ENCODE results near the gene HDAC5. TPM values are rescaled to one million over a fixed set of nuclear protein-coding genes. Genes with fewer than 3 reads are reported as not detected.

The HDAC5 gene
- total RNA-seq, 1 donor from 2014 or later = 51.2 TPM

DNA sequence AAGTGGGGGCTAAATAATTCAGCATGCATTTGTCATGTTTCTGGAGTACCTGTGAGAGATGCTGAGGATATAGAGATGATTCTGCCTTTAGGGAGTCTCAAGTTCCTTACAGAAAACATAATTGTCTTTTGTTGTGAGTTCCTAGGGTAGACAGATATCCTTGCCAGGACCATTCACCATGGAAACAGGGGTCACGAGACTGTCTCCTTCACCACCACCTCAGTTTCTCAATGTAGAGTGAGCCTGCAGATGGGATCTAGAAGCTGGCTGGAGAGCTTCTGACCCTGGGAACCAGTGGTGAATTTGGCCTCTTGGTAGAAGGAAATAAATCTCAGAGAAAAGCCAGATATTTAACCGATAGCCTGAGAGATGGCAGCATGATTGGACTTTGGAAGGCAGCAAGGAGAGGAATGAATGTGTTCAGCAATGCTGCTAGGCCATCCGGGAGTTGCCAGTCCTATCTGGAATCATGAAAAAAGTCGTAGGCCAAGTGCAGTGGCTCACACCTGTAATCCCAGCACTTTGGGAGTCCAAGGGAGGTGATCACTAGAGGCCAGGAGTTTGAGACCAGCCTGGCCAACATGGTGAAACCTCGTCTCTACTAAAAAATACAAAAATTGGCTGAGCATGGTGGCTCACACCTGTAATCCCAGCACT is 7.4 kb upstream of the HDAC5 start:
- no peaks in the 10 kb centered on the region for H3K27me3 Mint-ChIP-seq (ENCODE audit: low read depth)
- no peak for DNase-seq (ENCODE audit: low spot score)
- TF ChIP-seq, protein P1, sequence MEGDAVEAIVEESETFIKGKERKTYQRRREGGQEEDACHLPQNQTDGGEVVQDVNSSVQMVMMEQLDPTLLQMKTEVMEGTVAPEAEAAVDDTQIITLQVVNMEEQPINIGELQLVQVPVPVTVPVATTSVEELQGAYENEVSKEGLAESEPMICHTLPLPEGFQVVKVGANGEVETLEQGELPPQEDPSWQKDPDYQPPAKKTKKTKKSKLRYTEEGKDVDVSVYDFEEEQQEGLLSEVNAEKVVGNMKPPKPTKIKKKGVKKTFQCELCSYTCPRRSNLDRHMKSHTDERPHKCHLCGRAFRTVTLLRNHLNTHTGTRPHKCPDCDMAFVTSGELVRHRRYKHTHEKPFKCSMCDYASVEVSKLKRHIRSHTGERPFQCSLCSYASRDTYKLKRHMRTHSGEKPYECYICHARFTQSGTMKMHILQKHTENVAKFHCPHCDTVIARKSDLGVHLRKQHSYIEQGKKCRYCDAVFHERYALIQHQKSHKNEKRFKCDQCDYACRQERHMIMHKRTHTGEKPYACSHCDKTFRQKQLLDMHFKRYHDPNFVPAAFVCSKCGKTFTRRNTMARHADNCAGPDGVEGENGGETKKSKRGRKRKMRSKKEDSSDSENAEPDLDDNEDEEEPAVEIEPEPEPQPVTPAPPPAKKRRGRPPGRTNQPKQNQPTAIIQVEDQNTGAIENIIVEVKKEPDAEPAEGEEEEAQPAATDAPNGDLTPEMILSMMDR (IDR thresholded peaks at IDR 0.05) = no peak
- no peaks in the 10 kb centered on the region for H3K9me3 Mint-ChIP-seq (ENCODE audit: low read depth)
- no peaks in the 10 kb centered on the region for H3K36me3 Mint-ChIP-seq (ENCODE audit: low read depth)
- no peak overlapping the region for H3K27ac Mint-ChIP-seq (ENCODE audit: unreplicated experiment)
- no peak overlapping the region for H3K4me3 Mint-ChIP-seq (ENCODE audit: unreplicated experiment)
- H3K4me1 Mint-ChIP-seq (ENCODE audit: low read depth) = no peaks in the 10 kb centered on the region

DNA sequence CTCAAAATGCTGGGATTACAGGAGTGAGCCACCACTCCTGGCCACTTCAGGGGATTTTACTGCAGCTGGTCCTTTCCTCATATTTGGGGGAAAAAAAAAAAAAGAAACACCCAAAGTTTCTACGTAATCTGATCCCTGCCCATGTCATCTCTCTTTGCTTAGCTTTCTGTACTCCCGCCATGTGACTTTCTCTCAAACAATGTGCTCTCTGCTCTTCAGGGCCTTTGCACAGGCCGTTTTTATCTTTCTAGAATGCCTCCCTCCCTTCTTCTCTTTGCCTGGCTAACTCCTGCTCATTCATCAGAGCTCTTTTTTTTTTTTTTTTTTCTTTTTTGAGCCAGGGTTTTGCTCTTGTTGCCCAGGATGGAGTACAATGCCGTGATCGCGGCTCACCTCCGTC is 4.9 kb upstream of the HDAC5 start:
- TF ChIP-seq, protein P1 (IDR thresholded peaks at IDR 0.05) = no peak
- no peaks in the 10 kb centered on the region for H3K9me3 Mint-ChIP-seq (ENCODE audit: low read depth)
- no peak for DNase-seq (ENCODE audit: low spot score)
- no peak overlapping the region for H3K27ac Mint-ChIP-seq (ENCODE audit: unreplicated experiment)
- H3K4me3 Mint-ChIP-seq (ENCODE audit: unreplicated experiment) = no peak overlapping the region
- peaks cover 6% of the 10 kb centered on the region for H3K4me1 Mint-ChIP-seq (ENCODE audit: low read depth)
- no peaks in the 10 kb centered on the region for H3K27me3 Mint-ChIP-seq (ENCODE audit: low read depth)
- no peaks in the 10 kb centered on the region for H3K36me3 Mint-ChIP-seq (ENCODE audit: low read depth)

DNA sequence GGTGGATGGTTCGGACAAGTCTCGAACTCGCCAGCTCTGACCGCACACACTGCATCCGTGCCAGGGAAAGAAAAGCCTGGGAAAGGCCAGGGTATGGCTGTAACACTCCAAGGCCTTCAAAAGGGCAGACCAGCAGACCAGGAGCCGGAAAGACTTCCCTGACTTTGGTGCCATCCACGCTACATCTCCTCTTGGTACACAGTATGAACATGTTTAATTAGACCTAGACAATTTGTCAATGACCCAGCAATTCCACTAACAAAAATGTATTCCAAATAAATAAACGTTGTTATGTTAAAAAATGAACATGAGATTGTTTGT is 637 bp upstream of the HDAC5 start:
- TF ChIP-seq, protein P1 (IDR thresholded peaks at IDR 0.05) = peak; percentile 46
- Mint-ChIP-seq H3K9me3 (ENCODE audit: low read depth) (no peaks in the 10 kb centered on the region), H3K4me1 (ENCODE audit: low read depth) (peaks cover 23% of the 10 kb centered on the region), H3K27me3 (ENCODE audit: low read depth) (no peaks in the 10 kb centered on the region), H3K27ac (ENCODE audit: unreplicated experiment) (peak overlapping the region; percentile 99), H3K4me3 (ENCODE audit: unreplicated experiment) (peak overlapping the region; percentile 88), H3K36me3 (ENCODE audit: low read depth) (no peaks in the 10 kb centered on the region)
- no peak for DNase-seq (ENCODE audit: low spot score)

DNA sequence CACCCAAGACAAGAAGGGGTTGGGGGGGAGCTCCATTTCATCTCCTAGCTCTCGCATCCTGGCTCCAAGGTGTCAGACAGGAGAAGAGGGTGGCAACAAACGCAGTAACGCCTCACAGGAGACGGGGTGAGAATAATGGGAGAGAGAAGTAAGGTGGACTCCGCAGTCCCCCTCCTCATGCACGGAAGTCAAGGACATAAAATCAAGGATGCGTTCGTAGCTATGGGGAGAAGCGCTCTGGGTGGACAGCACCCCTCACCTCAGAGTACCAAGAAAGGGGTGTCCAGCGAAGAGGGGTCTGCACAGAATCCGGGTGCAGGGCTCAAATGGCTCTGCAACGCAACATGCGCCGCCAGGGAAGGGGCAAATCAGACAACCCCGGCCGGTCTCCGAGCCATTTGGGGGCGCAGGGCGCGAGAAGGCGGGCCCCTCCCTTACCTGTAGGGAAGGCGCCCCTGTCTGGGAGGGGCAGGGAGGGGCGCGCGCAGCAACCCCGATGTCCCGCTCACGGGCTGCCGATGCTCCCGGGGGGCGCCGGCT is 555 bp downstream of the HDAC5 start:
- H3K4me1 Mint-ChIP-seq (ENCODE audit: low read depth) = peaks cover 23% of the 10 kb centered on the region
- no peaks in the 10 kb centered on the region for H3K9me3 Mint-ChIP-seq (ENCODE audit: low read depth)
- H3K4me3 Mint-ChIP-seq (ENCODE audit: unreplicated experiment) = peak overlapping the region; percentile 88
- DNase-seq (ENCODE audit: low spot score) = no peak
- H3K27ac Mint-ChIP-seq (ENCODE audit: unreplicated experiment) = no peak overlapping the region
- no peaks in the 10 kb centered on the region for H3K36me3 Mint-ChIP-seq (ENCODE audit: low read depth)
- H3K27me3 Mint-ChIP-seq (ENCODE audit: low read depth) = no peaks in the 10 kb centered on the region
- TF ChIP-seq, protein P1 (IDR thresholded peaks at IDR 0.05) = no peak

DNA sequence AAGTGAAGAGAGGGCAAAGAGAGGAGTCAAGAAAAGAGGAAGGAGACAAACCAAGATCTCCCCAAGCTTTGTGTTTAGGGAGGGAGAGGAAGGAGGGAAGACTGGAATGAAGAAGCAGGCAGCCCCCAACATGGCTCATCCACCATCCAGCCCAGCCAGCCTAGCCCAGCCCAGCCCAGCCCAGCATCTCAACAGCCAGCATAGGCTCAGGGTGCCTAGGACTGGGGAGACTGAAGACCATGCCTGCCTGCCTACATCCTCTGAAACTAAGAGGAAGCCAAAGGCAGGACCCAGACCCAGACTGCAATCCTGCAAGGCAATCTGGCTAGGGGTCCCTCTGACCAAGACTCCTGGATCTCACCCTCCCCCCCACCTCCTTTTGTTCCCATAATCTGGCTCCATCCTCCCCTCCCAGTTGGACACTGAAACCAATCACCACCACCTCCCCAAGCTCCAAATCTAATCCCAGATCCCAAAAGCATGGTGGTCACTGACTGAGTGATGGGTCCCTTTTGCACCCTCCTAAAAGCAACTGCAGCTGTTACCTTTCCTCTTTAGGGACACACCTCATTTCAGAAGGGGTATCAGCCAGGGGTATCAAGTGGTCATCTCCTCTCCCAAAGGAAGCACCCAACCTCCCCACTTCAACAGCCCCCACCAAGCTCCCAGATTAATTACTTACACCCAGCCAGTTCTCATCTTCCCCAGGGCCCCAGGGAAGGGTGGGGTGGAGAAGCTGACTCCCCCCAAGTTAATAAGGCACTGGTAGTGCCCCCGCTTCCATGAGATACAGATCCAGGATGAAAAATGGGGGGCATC is 1.2 kb downstream of the HDAC5 start:
- peak overlapping the region; percentile 88 for H3K4me3 Mint-ChIP-seq (ENCODE audit: unreplicated experiment)
- peaks cover 23% of the 10 kb centered on the region for H3K4me1 Mint-ChIP-seq (ENCODE audit: low read depth)
- H3K27me3 Mint-ChIP-seq (ENCODE audit: low read depth) = no peaks in the 10 kb centered on the region
- no peaks in the 10 kb centered on the region for H3K36me3 Mint-ChIP-seq (ENCODE audit: low read depth)
- no peak for DNase-seq (ENCODE audit: low spot score)
- no peak overlapping the region for H3K27ac Mint-ChIP-seq (ENCODE audit: unreplicated experiment)
- no peaks in the 10 kb centered on the region for H3K9me3 Mint-ChIP-seq (ENCODE audit: low read depth)
- TF ChIP-seq, protein P1 (IDR thresholded peaks at IDR 0.05) = no peak
